HUES6 (cell line): Measurements from ENCODE around the gene ZNF333.
"Not testable (repeated sequence)": the region's sequence is repeated elsewhere in the genome, so short reads cannot be mapped to it uniquely, and the experiment has no call there.

Experiments used
- H3K27ac ChIP-seq: 2 replicates; pipeline ENCODE4 v1.7.0; 2013; ENCODE audit warnings: low read depth, mild to moderate bottlenecking, low read length, inconsistent platforms
- H3K27me3 ChIP-seq: 2 replicates; pipeline ENCODE4 v1.6.1; 2013; ENCODE audit warnings: low read length; ENCODE audit not compliant: control insufficient read depth, insufficient read depth
- H3K36me3 ChIP-seq: 2 replicates; pipeline ENCODE4 v1.6.1; 2013; ENCODE audit warnings: low read length; ENCODE audit not compliant: control insufficient read depth, insufficient read depth
- H3K4me1 ChIP-seq: 2 replicates; pipeline ENCODE4 v1.6.1; 2013; ENCODE audit warnings: low read length; ENCODE audit not compliant: control insufficient read depth, insufficient read depth
- H3K4me3 ChIP-seq: 2 replicates; pipeline ENCODE4 v1.5.1; 2013; ENCODE audit warnings: low read depth, low read length
- H3K9ac ChIP-seq: one replicate; pipeline ENCODE4 v1.6.1; 2013; ENCODE audit warnings: mild to moderate bottlenecking, low read length
- H3K9me3 ChIP-seq: 2 replicates; pipeline ENCODE4 v1.6.1; 2013; ENCODE audit warnings: low read depth, low read length; ENCODE audit not compliant: control insufficient read depth, insufficient read depth

Gene ZNF333

DNA sequence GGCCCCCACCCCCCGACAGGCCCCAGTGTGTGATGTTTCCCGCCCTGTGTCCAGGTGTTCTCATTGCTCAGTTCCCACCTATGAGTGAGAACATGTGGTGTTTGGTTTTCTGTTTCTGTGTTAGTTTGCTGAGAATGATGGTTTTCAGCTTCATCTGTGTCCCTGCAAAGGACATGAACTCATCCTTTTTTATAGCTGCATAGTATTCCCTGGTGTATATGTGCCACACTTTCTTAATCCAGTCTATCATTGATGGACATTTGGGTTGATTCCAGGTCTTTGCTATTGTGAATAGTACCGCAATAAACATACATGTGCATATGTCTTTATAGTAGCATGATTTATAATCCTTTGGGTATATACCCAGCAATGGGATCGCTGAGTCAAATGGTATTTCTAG, 87.8 kb downstream of the ZNF333 start:
- not testable (repeated sequence) for H3K4me3 ChIP-seq, H3K9me3 ChIP-seq, H3K27me3 ChIP-seq, H3K9ac ChIP-seq, H3K4me1 ChIP-seq, H3K27ac ChIP-seq, H3K36me3 ChIP-seq

- H3K27me3 ChIP-seq, H3K36me3 ChIP-seq, H3K4me3 ChIP-seq, H3K27ac ChIP-seq, H3K9ac ChIP-seq, H3K4me1 ChIP-seq, H3K9me3 ChIP-seq: not testable (repeated sequence)
These were observed 88.4 kb downstream of the ZNF333 start, which contains the start of gene ADGRE2 for GRCh38 chr19:14778110-14778845. Gene ADGRE2 (minus strand): TSS chr19:14778560. CDS start chr19:14776756, 1,804 bp downstream.

GRCh38 chr19:14779151-14779550, 89.3 kb downstream of the ZNF333 start:
- H3K9me3 ChIP-seq = no peaks in the 10 kb centered on the region
- no peak overlapping the region for H3K9ac ChIP-seq
- no peak overlapping the region for H3K27ac ChIP-seq
- H3K4me3 ChIP-seq = no peak overlapping the region
- no peaks in the 10 kb centered on the region; the same call in 1 of the 2 replicates for H3K4me1 ChIP-seq
- no peaks in the 10 kb centered on the region for H3K36me3 ChIP-seq
- peaks cover 9% of the 10 kb centered on the region; the same call in 1 of the 2 replicates for H3K27me3 ChIP-seq

- H3K27ac ChIP-seq, H3K9ac ChIP-seq, H3K27me3 ChIP-seq, H3K36me3 ChIP-seq, H3K4me3 ChIP-seq, H3K9me3 ChIP-seq, H3K4me1 ChIP-seq: not testable (repeated sequence)
These were observed 90.9 kb downstream of the ZNF333 start for GRCh38 chr19:14780622-14781225.

DNA sequence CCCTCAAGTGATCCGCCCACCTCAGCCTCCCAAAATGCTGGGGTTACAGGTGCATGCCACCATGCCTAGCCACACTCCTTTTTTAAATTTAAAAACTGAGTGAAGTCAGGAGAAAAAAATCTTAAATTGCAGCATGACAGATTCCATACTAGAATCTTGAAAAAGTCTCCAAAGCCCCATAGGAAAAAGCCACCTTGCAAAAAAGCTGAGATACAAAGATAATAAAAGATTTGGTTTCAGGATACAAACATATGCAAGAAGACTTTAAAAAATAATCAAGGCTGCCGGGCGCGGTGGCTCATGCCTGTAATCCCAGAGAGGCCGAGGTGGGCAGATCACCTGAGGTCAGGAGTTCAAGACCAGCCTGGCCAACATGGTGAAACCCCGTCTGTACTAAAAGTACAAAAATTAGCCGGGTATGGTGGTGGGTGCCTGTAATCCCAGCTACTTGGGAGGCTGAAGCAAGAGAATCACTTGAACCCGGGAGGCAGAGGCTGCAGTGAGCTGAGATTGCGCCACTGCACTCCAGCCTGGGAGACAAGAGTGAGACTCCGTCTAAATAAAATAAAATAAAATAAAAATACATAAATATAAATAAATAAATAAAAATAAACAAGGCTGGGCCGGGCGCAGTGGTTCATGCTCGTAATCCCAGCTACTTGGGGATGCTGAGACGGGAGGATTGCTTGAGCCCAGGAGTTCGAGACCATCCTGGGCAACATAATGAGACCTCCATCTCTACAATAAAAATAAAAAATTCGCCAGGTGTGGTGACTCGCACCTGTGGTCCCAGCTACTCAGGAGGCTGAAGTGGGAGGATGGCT, 92.1 kb downstream of the ZNF333 start:
- H3K36me3 ChIP-seq, H3K27ac ChIP-seq, H3K27me3 ChIP-seq, H3K9me3 ChIP-seq, H3K9ac ChIP-seq, H3K4me1 ChIP-seq, H3K4me3 ChIP-seq: not testable (repeated sequence)

DNA sequence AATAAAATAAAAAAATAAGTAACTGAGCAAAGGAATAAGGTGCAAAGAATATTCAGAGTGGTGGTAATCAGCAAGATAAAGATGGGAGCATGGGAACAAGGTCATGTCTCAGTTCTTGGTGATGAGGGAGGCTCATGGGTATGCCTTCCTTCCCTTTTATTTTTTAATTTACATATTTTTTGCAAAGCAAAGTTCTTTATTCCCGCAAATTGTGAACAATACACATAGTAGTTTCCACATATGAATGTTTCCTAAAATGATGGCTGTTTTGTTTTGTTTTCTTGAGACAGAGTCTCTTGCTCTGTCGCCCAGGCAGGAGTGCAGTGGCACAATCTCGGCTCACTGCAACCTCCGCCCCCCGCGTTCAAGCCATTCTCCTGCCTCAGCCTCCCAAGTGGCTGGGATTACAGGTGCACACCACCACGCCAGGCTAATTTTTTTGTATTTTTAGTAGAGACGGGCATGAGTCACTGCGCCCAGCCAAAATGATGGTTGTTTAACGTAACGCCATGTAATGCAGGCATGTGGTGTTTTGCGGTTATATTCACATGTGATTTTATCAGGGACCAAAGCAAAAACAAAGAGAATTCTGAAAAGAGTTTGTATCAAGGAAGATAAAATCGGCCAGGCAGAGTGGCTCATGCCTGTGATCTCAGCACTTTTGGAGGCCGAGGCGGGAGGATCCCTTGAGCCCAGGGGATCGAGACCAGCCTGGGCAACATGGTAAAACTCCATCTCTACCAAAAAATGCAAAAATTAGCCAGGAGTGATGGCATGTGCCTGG, 93.0 kb downstream of the ZNF333 start:
- Histone ChIP-seq H3K27me3 (no peaks in the 10 kb centered on the region), H3K27ac (no peak overlapping the region), H3K36me3 (no peaks in the 10 kb centered on the region), H3K9me3 (no peaks in the 10 kb centered on the region), H3K4me3 (no peak overlapping the region), H3K4me1 (peaks cover 4% of the 10 kb centered on the region), H3K9ac (no peak overlapping the region)
